T-helper 1 cell treated with Interleukin-12 subunit alpha and Interleukin-12 subunit beta and Interleukin-4 antibody, amounts not matched to agents 30 ng/mL and 1 ng/mL, for 36 hours (primary cell): ENCODE data around the gene ELAC1. TPM values are rescaled to one million over a fixed set of nuclear protein-coding genes. Genes with fewer than 3 reads are reported as not detected.
"Not testable (repeated sequence)": the region's sequence is repeated elsewhere in the genome, so short reads cannot be mapped to it uniquely, and the experiment has no call there.

Experiments
- intact Hi-C: fragments of 100-400 bp; cut with micrococcal nuclease; formaldehyde crosslinking; loops from one replicate; pipeline ENCODE4 v1.15.1; 2024
- total RNA-seq: library from RNA; stranded (reverse); gene quantifications from 2 replicates; pipeline ENCODE4 v1.2.3, GENCODE V29; 2022

The ELAC1 gene
- total RNA-seq, 1 donor from 2014 or later = 6.1 TPM

DNA sequence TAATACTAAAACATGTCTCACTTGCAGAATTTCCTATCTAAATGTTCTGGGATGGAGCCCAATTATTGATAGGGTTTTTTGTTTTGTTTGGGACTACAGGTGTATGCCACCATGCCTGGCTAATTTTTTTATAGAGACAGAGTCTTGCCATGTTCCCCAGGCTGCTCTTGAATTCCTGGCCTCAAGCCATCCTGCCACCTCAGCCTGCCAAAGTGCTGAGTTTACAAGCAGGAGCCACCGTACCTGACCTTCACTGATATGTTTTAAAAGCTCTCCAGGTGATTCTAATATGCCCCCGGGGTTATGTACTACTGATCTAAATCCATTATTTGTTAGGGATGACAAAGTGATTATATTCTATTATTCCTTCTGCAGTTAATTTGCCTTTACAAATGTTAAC lies 2.2 kb downstream of the ELAC1 start:
- intact Hi-C loops = no loop called here

DNA sequence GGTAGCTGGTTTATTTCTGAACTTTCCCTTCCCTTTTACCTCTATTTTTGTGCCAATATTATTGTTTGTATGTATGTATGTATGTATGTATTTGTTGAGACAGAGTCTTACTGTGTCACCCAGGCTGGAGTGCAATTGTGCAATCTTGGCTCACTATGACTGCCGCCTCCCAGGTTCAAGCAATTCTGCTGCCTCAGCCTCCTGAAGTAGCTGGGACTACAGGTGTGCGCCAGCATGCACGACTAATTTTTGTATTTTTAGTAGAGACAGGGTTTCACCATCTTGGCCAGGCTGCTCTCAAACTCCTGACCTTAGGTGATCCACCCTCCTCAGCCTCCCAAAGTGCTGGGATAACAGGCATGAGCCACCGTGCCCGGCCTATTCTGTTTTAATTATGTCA lies 4.6 kb downstream of the ELAC1 start:
- intact Hi-C loops = not testable (repeated sequence)

DNA sequence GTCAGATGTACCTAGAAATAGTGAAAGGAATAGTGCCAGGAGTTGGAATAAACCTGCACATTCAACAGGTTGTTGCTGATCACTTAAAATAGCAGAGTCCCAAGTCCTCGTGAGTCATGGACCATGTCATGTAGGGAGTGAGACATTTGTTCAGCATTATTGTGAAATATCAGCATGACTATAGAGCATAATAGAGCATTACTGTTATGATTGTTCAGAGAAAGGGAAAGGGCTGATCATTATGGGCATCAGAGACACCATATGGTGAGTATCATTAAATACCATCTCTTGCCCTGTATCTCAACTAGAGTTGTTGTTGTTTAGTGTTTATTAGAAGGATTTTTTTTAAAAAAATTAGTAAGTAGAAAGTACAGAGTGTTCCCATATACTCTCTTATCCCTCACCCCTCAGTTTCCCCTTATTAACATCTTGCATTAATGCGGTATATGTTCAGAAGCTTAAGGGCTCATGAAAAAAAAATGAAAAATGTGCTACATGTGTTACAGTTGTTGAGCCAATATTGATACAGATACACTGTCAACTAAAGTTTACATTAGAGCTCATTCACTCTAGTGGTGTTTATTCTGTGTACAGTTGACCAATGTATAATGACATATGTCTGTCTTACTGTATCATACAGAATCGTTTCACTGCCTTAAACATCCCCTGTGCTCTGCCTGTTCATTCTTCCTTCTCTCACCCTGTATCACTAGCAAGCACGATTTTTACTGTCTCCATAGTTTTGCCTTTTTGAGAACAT lies 5.7 kb downstream of the ELAC1 start:
- intact Hi-C loops = no loop called here

DNA sequence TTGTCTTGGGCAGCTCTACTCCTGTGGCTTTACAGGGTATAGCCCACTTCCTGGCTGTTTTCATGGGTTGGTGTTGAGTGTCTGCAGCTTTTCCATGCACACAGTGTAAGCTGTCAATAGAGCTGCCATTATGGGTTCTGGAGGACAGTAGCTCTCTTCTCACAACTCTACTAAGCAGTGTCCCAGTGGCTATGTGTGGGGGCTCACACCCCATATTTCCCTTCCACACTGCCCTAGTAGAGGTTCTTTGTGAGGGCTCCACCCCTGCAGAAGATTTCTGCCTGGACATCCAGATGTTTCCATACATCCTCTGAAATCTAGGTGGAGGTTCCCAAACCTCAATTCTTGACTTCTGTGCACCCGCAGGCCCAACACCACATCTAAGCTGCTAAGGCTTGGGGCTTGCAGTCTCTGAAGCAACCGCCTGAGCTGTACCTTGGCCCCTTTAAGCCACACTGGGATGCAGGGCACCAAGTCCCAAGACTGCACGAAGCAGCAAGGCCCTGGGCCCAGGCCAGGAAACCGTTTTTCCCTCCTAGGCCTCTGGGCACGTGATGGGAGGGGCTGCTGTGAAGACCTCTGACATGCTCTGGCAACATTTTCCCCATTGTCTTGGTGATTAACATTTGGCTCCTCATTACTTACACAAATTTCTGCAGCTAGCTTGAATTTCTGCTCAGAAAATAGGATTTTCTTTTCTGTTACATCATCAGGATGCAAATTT lies 9.4 kb downstream of the ELAC1 start:
- intact Hi-C loops = no loop called here

DNA sequence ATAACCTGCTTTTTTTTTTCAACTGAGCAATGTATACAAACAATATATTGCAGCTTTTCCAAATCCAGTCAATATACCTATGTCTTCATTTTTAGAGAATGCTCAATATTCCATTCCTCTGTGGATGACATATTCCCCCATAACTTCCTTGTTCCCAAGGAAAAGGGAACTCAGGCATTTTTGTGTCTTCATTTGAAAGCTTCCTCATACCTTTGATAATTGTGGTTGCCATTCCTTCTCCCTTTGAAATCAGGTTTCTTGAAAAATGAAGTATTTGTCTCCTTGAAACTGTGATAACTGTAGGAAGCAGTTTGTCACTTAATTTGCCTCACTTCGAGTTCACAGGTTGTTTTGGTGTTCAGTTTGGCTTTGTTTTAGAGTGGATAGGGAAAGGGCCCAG lies 13.5 kb downstream of the ELAC1 start:
- intact Hi-C loops = no loop called here

DNA sequence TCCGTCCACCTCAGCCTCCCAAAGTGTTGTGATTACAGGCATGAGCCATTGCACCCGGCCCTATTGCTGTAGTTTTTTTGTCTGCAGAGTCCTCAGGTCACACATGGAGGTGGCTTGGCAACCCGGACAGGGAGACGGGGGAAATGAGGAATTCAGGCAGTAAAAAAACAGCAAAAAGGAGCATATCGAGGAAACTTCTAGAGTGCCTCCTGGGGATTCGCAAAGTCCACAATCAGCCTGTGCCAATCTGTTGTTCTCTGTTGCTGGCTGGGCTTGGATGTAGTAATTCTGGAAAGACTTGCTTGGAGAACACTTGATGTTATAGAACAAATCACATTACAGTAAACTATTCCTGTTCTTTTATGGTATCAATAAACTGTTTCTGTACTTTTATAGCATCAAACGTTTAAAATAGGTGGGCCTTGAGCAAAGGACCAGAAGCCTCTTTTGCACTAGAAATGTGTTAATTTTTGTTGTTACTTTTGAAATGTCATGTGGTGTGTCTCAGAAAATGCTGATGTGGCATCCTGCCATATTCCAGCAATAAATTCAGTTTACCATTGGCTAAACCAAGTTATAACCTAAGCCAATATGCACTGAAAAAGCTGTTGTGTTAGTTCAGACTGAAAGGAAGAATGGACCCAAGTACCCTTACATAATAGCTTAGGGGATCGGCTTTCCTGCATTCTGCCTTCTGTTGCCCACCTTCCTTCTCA lies 14.4 kb downstream of the ELAC1 start:
- intact Hi-C loops = no loop called here

DNA sequence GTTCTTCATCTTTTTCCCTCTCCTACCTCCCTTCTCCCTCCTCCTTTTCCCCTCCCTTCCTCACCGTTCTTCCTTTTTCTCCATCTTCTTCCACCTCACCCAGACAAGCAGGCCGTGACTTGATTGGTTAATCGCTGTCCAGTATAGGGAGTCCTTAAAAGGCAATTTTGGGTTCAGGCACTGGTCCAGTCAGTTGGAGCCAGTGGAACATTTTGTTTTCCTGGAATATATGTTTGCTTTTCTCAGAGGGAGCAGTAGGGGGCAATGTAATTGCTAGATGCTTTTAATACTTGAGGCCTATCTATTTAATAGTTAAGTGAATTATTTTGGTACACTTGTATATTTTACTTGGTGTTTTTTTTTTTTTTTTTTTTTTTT lies 15.0 kb downstream of the ELAC1 start:
- intact Hi-C loops = no loop called here

DNA sequence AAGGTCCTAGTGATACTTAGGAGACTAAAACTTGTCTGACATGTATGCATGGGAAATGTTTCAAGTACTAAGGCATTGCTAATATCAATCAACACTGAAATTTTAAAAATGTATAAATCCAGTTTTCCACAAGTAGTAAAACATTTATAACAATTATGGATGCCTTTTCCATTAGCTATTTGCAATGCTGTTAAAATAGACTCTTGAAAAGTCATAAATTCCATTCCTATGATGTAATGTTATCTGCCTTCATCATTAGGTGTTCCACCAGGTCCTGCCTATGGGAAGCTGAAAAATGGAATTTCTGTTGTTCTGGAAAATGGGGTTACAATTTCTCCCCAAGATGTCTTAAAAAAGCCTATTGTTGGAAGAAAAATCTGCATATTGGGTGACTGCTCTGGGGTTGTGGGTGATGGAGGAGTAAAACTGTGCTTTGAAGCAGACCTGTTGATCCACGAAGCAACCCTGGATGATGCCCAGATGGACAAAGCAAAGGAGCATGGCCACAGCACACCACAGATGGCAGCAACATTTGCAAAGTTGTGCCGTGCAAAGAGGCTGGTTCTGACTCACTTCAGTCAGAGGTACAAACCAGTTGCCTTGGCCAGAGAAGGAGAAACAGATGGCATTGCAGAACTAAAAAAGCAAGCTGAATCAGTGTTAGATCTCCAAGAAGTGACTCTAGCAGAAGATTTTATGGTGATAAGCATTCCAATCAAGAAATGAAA lies 18.7 kb downstream of the ELAC1 start:
- intact Hi-C loops = no loop called here

DNA sequence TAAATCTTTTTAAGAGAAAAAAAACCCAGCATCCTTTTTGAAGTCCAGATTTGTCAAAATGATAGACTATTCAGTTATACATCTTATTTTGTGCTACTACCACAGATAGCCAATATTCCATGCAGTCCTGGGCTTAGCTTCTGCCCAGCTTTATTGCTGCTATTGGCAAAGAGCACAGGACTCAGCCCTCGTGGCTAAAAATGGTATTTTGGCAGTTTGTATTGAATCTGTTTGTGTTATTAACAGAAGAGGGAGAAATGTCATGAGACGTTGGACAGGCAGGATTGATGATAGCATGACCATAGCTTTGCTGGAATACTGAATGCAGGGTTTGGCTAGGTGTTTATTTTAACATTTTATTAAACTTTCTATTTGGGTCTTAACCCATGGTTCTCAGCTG lies 19.4 kb downstream of the ELAC1 start:
- intact Hi-C loops = no loop called here

DNA sequence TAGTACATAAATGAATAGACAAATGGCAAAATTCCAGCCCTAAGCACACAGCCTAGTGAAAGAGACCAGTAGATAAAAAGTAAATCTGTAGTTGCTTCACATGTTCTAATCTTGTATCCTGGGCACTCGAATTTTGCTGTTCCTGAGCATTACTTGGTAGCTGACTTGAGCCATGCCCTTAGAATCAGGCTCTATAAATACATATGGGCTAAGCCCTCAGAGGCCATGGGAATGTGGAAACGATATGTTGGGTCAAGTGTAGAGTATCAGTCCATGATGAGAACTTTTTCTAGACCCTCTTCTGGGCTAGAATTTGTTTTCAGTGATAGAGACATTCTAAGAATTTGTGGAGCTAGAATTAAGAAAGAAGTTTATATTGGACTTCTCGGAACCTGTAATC lies 21.9 kb downstream of the ELAC1 start:
- intact Hi-C loops = no loop called here

DNA sequence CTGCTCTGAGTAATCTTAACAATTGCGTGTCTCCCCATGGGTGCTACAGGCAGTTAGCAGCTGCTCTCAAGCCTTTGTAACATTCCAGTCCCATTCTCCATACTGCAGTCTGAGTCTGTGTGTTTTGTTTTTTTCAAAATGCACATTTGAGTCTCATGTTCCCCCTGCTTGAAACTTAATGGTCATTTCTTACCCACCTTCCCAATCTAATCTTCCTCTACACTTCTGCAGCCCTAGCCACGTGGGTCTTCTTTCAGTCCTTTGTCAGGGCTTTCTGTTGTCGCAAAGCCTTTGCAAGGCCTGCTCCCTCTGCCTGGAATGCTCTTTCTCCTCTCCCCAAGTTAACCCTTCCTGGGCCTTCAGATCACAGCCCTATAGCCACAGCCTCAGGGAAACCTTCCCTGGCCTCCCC lies 24.5 kb downstream of the ELAC1 start:
- intact Hi-C loops = no loop called here

DNA sequence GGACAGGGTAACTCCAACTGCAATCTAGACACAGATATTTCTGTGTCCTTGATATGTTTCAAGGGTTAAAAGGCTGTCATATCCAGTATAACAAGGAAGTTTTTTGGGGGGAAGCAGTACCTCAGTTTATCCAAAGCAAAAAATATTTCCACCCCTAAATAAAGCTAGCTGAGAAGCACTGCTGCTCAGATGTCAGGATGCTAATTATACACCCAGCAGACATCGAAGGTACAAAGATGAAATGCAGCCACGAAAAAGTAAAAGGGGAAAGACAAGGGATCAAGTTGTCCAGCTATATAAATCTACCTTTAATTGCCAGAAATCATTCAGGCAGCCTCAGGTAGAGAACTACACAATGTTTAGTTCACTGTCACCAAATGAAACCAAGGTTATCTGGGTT lies 26.2 kb downstream of the ELAC1 start:
- intact Hi-C loops = no loop called here

DNA sequence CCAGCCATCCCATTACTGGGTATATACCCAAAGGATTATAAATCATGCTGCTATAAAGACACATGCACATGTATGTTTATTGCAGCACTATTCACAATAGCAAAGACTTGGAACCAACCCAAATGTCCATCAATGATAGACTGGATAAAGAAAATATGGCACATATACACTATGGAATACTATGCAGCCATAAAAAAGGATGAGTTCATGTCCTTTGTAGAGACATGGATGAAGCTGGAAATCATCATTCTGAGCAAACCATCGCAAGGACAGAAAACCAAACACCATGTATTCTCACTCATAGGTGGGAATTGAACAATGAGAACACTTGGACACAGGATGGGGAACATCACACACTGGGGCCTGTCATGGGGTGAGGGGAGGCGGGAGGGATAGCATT lies 35.3 kb downstream of the ELAC1 start:
- intact Hi-C loops = not testable (repeated sequence)

DNA sequence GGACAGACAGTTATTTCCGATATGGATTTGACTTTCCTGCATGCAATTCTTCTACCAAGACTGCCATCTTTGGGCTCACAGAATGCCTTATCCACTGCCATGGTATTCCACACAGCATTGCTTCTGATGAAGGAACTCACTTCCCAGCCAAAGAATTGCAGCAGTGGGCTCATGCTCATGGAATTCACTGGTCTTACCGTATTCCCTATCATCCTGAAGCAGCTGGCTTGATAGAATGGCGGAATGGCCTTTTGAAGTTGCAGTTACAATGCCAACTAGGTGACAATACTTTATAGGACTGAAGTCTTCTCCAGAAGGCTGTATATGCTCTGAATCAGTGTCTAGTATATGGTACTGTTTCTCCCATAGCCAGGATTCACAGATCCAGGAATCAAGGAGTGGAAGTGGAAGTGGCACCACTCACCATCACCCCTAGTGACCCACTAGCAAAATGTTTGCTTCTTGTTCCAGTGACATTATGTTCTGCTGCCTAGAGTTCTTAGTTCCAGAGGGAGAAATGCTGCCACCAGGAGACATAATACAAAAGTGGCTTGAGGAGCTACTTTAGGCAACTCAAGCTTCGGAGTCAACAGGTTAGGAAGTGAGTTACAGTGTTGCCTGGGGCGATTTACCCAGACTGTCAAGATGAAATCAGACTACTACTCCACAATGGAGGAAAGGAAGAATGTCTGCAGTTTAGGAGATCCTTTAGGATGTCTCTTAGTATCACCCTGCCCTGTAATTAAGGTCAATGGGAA lies 38.4 kb downstream of the ELAC1 start:
- intact Hi-C loops = no loop called here

DNA sequence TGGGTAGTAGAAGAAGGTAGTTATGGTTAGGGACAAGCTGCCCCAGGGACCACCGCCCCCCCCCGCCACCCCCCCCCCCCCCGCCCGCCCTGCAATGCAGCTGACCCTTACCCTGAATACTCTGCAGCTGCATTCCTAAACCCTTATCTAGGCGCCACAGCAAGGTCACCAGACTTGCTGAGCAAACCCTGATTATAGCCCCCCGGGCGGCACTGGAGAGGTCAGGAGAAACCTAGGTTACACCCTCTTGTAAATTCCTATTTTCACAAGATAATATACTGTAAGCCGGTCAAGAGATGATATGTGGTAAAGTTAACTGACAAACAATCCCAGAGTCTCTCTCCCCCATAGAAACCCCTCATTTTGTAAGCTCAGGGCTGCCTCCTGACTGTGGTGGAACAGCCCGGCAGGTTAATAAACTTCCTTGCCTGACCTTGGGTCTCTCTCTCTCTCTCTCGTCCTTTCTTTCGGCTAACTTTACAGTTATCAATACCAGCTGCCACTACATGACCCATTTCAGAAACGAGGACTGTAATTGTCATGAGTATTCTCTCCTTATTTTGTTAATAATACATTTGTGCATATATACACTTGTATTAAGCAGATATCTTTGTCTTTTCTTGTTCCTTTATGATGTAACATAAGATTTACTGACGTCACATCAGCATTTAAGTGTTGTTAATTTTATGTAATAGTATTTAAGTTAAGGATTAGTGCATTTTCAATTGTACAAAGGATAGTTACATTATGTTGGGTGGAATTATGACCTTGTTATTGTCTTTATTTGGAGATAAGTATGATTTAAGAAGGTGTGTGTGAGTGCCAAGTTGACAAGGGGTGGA lies 39.3 kb downstream of the ELAC1 start:
- intact Hi-C loops = no loop called here

DNA sequence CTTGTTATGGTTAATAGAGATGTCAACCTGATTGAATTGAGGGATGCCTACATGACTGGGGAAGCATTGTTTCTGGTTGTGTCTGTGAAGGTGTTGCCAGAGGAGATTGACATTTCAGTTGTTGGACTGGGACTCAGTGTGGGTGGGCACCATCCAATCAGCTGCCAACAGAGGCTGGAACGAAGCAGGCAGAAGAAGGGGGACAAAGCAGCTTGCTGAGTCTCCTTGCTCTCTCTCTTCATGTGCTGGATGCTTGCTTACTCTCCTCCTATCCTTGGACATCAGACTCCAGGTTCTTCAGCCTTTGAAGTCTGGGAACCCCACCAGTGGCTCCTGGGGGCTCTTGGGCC lies 39.9 kb downstream of the ELAC1 start:
- intact Hi-C loops = no loop called here

DNA sequence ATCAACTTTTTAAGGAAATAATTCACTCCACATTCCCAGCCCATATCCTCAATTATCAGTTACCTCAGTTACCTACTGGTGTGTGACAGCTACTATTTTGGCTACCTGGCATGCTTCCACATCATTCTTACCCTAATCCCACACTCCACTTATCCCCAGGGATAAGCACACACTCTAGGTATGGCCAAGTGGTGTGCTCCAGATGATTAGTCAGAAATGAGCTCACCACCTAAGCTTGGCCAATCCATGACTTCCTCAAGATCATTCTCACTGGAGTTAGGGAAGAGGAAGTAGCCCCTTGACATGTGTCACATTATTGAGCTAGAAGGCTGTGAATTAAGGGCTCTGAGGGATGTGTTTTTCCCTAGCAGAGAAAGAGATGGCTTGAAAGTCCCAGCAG lies 41.2 kb downstream of the ELAC1 start:
- intact Hi-C loops = no loop called here

DNA sequence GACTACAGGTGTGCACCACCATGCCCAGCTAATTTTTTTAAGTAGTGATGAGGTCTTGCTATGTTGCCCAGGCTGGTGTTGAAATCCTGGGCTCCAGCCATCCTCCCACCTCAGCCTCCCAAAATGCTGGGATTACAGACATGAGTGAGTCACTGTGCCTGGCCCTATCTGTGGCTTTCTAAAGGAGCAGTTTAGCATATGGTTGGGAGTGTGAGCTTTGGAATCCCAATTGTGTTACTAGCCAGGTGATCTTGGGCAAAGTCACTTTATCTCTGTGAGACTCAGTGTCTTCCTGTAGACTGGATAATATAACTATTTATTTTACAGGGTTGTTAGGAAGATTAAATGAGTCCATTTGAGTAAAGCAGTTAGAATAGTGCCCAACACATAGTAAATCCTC lies 42.4 kb downstream of the ELAC1 start:
- intact Hi-C loops = no loop called here

DNA sequence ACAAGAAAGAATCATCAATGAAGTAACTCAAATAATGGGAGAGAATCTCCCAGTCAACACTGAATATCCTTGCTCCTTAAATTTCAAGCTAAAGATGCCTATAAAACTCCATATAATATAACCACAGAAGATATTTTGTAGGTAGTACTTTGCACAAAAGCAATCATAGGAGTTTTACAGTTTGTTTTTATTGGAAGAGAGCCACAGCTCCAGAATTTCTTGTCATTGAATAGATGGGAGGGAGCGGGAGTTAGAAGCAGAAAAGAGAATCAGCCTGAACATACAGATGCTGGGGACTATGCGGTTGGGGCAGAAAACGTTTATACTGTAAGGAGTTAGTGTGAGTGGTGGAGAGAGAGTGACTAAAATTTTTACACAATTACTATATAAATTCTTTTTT lies 43.9 kb downstream of the ELAC1 start:
- intact Hi-C loops = no loop called here

DNA sequence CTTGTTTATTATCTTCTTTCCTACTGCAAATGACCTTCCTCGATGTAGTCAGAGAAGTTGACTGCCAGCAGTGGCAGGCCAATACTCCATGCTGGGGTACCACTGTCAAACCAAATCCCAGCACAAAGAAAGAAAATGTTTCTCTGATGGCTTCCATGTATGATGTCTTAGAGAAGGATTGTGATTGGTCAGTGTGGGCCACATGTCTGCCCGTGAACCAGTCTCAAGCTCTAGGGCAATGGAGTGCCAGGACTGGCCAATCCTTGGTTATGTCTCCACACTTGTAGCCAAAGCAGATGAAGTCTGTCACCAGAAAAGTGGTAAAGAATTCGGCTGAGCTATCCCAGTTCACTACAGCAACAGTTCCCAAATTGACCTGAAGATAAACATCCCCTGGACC lies 44.6 kb downstream of the ELAC1 start:
- intact Hi-C loops = no loop called here
